ENCODE results near the gene ANKRD13D.
A peak's percentile ranks its signal among the peaks of the same experiment; 100 is the strongest.

ANKRD13D gene

DNA sequence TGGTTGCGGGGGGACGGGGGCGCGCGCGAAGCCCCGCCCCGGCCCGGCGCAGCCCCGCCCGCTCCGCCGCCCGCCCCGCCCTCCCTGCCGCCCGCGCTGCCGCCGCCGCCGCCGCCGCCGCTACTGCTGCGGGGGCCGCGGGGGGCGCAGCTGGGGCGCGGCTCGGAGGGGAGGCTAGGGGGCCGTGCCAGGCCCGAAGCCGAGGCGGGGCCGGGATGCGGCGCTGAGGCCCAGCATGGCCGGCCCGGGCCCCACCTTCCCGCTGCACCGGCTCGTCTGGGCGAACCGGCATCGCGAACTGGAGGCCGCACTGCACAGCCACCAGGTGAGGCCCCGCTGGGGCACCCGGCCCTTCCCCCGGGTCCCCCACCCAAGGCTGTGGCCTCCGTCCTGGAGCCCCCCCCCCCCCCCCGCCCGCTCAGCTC lies at the start of gene ANKRD13D:
Gene ANKRD13D (plus strand): TSS at position 78 of the 425 bp plus-strand sequence. CDS start 158 bp downstream, at position 236.
- H3K27ac Mint-ChIP-seq: peak within 1 kb of the TSS; percentile 95
- peaks cover 42% of the 10 kb centered on the region for H3K4me1 Mint-ChIP-seq (ENCODE audit: low read depth)
- peak within 1 kb of the TSS; percentile 85 for H3K4me3 Mint-ChIP-seq
- H3K9me3 Mint-ChIP-seq: peaks cover 3% of the 10 kb centered on the region
- H3K36me3 Mint-ChIP-seq (ENCODE audit: low read depth): peaks cover 37% of the 10 kb centered on the region
- H3K27me3 Mint-ChIP-seq (ENCODE audit: low read depth): no peaks in the 10 kb centered on the region

DNA sequence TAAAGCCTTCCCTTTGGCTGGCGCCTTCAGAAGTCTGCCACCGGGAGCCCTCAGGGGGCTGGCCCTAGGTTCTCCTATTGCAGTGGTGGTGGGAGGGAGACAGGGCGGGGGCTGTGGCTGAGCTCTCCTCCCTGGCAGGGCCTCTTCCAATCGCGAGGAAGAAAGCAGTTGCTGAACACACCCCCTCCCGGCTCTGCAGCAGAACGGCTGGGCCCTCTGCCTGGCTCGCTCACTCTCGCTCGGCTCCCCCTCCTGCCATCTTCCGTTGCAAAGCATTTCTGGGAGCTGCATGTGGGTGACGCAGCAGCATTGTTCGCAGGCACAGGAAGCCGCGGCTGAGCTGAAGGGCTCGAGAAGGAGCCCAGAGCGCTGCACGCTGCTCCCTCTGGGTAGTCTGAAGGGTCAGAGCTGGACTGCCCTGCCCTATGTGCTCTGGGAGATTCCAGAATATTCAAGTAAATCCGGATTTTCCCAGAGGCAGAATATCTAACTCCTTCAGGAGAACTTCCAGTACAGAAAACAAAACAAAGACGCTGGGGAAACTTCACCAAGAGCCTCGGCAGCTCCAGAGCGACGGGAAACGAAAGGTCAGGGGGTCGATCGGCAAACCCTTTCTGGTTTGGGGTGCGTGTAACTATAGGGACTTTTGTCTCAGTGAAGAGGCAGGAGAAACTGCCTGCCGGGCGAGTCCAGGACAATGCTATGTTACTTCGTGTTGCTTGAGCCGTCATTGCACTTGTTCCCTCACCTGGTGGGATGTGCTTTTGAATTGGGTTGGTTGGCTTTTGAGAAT lies 49.1 kb upstream of the ANKRD13D start:
- Mint-ChIP-seq H3K27ac (peak overlapping the region; percentile 99), H3K9me3 (no peaks in the 10 kb centered on the region), H3K36me3 (ENCODE audit: low read depth) (peaks cover 40% of the 10 kb centered on the region)

DNA sequence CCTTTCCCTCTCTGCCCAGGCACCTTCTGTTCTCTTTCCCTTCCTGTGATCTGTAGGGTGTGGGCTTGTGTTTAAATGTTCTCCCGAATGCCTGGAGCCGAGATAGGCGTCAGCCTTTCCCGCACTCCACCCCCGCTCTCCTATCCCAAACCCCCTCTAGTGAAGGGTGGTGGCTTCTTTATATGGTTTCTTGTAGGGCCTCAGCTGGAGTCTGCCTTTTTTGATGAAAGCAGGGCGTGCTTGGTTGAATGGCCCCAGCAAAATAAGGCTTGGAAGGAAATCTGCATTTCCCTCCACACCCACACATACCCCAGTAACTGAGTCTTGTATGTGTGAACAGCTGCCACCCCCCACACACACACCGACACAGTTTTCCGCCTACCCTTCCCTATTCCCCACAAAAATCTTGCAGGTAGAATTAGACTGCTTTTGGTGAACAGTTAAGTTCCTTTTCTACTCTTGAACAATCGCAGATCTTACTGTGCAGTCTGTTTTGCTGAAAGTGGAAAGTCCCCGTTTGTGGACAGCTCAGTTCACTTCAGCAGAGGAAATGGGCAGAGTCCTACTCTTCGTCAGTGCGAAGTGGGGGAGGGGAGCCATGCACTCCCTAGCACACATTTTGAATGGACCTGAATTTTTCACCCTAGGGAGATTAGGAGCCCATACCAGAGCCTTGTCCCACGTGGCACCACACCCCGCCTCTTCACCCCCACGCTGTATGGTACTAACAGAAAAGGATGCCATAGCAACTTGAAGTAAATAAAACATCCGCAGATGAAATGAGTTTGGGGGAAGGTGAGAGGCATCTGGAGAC lies 48.3 kb upstream of the ANKRD13D start:
- peak overlapping the region; percentile 98 for H3K4me3 Mint-ChIP-seq
- H3K27me3 Mint-ChIP-seq (ENCODE audit: low read depth): no peaks in the 10 kb centered on the region
- H3K4me1 Mint-ChIP-seq (ENCODE audit: low read depth): peaks cover 52% of the 10 kb centered on the region
- H3K9me3 Mint-ChIP-seq: no peaks in the 10 kb centered on the region
- H3K36me3 Mint-ChIP-seq (ENCODE audit: low read depth): peaks cover 47% of the 10 kb centered on the region
- H3K27ac Mint-ChIP-seq: peak overlapping the region; percentile 99

More for the DNA sequence above, 49.1 kb upstream of the ANKRD13D start:
- H3K4me1 Mint-ChIP-seq (ENCODE audit: low read depth): peaks cover 47% of the 10 kb centered on the region
- no peaks in the 10 kb centered on the region for H3K27me3 Mint-ChIP-seq (ENCODE audit: low read depth)
- H3K4me3 Mint-ChIP-seq: peak overlapping the region; percentile 98

GRCh38 chr11:67242548-67242947 lies 46.6 kb upstream of the ANKRD13D start:
- H3K4me1 Mint-ChIP-seq (ENCODE audit: low read depth): peaks cover 58% of the 10 kb centered on the region
- H3K27ac Mint-ChIP-seq: peak overlapping the region; percentile 53
- no peaks in the 10 kb centered on the region for H3K9me3 Mint-ChIP-seq
- no peaks in the 10 kb centered on the region for H3K27me3 Mint-ChIP-seq (ENCODE audit: low read depth)
- H3K36me3 Mint-ChIP-seq (ENCODE audit: low read depth): peaks cover 56% of the 10 kb centered on the region
- H3K4me3 Mint-ChIP-seq: peak overlapping the region; percentile 98

DNA sequence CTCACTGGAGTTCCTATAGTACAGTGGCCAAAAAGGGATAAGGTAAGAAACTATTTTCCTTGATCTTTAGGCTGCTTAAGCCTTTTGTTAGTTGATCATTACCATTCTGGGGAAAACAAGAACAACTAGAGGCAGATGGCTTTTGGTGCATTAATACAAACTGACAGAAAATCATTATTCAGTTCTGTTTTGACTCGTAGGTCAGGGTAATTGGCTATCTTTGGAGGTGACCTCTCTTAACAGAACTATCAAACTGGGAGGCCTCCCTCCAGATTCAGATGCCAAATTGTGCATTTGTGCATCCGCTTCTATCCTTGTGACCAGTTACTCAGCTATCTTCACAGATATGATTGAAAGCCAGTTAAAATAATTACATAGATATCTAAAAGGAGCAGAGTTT lies 46.1 kb upstream of the ANKRD13D start:
- peaks cover 59% of the 10 kb centered on the region for H3K36me3 Mint-ChIP-seq (ENCODE audit: low read depth)
- H3K27ac Mint-ChIP-seq: peak overlapping the region; percentile 3
- peak overlapping the region; percentile 98 for H3K4me3 Mint-ChIP-seq
- H3K4me1 Mint-ChIP-seq (ENCODE audit: low read depth): peaks cover 58% of the 10 kb centered on the region
- no peaks in the 10 kb centered on the region for H3K9me3 Mint-ChIP-seq
- H3K27me3 Mint-ChIP-seq (ENCODE audit: low read depth): no peaks in the 10 kb centered on the region

GRCh38 chr11:67245046-67245445 lies 44.1 kb upstream of the ANKRD13D start:
- Mint-ChIP-seq H3K27ac (no peak overlapping the region), H3K9me3 (no peaks in the 10 kb centered on the region), H3K36me3 (ENCODE audit: low read depth) (peaks cover 76% of the 10 kb centered on the region), H3K4me3 (no peak overlapping the region), H3K27me3 (ENCODE audit: low read depth) (no peaks in the 10 kb centered on the region), H3K4me1 (ENCODE audit: low read depth) (peaks cover 49% of the 10 kb centered on the region)

GRCh38 chr11:67247946-67248550 lies 41.1 kb upstream of the ANKRD13D start:
- Mint-ChIP-seq H3K9me3 (no peaks in the 10 kb centered on the region), H3K27me3 (ENCODE audit: low read depth) (no peaks in the 10 kb centered on the region), H3K4me3 (no peak overlapping the region), H3K36me3 (ENCODE audit: low read depth) (peaks cover 72% of the 10 kb centered on the region), H3K27ac (no peak overlapping the region), H3K4me1 (ENCODE audit: low read depth) (peaks cover 54% of the 10 kb centered on the region)

DNA sequence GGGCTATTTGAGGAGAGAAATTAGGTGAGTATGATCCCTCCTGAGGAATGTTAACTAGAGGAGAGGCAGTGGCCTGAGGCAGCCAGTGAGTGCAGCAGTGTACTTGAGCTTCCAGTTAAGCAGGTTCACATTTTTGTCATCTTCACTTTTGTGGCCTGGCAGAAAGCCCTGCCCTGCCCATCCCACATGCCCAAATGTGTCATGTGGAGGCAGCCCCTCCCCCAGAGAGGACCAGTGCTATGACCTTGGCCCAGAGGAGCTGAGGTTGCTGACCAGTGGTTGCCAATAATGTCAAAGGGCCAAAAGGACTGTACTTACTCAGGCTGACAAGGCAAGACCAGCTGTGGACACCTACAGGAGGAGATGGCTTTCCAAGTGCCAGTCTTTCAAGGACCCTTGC lies 40.5 kb upstream of the ANKRD13D start:
- no peaks in the 10 kb centered on the region for H3K27me3 Mint-ChIP-seq (ENCODE audit: low read depth)
- H3K4me1 Mint-ChIP-seq (ENCODE audit: low read depth): peaks cover 55% of the 10 kb centered on the region
- H3K9me3 Mint-ChIP-seq: no peaks in the 10 kb centered on the region
- H3K4me3 Mint-ChIP-seq: no peak overlapping the region
- H3K27ac Mint-ChIP-seq: no peak overlapping the region
- H3K36me3 Mint-ChIP-seq (ENCODE audit: low read depth): peaks cover 74% of the 10 kb centered on the region

DNA sequence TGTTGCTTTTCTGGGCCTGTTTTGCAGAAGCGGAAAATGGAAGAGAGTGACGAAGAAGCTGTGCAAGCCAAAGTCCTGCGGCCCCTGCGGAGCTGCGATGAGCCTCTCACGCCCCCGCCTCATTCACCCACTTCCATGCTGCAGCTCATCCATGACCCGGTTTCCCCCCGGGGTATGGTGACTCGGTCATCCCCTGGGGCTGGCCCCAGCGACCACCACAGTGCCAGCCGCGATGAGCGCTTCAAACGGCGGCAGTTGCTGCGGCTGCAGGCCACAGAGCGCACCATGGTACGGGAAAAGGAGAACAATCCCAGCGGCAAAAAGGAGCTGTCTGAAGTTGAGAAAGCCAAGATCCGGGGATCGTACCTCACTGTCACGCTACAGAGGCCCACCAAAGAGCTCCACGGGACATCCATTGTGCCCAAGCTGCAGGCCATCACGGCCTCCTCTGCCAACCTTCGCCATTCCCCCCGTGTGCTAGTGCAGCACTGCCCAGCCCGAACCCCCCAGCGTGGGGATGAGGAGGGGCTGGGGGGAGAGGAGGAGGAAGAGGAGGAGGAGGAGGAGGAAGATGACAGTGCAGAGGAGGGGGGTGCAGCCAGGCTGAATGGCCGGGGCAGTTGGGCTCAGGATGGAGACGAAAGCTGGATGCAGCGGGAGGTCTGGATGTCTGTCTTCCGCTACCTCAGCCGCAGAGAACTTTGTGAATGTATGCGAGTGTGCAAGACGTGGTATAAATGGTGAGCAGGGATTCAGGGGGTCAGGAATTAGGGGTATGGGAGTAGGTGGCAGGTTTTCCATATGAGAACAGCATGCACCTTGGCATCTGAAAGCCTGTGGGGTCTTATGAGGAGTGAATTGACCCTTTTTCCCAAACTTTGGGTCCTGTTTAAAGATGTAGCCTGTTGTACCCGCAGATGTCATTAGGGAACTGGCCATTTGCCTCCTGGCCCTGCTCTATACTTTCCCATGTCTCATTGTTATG lies 38.8 kb upstream of the ANKRD13D start:
- H3K9me3 Mint-ChIP-seq: no peaks in the 10 kb centered on the region
- no peaks in the 10 kb centered on the region for H3K27me3 Mint-ChIP-seq (ENCODE audit: low read depth)
- peaks cover 77% of the 10 kb centered on the region for H3K36me3 Mint-ChIP-seq (ENCODE audit: low read depth)

GRCh38 chr11:67251841-67252240 lies 37.3 kb upstream of the ANKRD13D start:
- H3K4me1 Mint-ChIP-seq (ENCODE audit: low read depth): peaks cover 43% of the 10 kb centered on the region
- H3K36me3 Mint-ChIP-seq (ENCODE audit: low read depth): peaks cover 74% of the 10 kb centered on the region
- H3K27me3 Mint-ChIP-seq (ENCODE audit: low read depth): no peaks in the 10 kb centered on the region

More for the DNA sequence above, 38.8 kb upstream of the ANKRD13D start:
- Mint-ChIP-seq H3K4me1 (ENCODE audit: low read depth) (peaks cover 53% of the 10 kb centered on the region), H3K4me3 (no peak overlapping the region), H3K27ac (no peak overlapping the region)

GRCh38 chr11:67252831-67253239 lies 36.3 kb upstream of the ANKRD13D start:
- H3K27ac Mint-ChIP-seq: peak overlapping the region; percentile 54
- H3K36me3 Mint-ChIP-seq (ENCODE audit: low read depth): peaks cover 77% of the 10 kb centered on the region
- H3K9me3 Mint-ChIP-seq: no peaks in the 10 kb centered on the region
- no peaks in the 10 kb centered on the region for H3K27me3 Mint-ChIP-seq (ENCODE audit: low read depth)
- no peak overlapping the region for H3K4me3 Mint-ChIP-seq
- peaks cover 43% of the 10 kb centered on the region for H3K4me1 Mint-ChIP-seq (ENCODE audit: low read depth)

More at GRCh38 chr11:67251841-67252240, 37.3 kb upstream of the ANKRD13D start:
- Mint-ChIP-seq H3K9me3 (no peaks in the 10 kb centered on the region), H3K4me3 (no peak overlapping the region), H3K27ac (no peak overlapping the region)

DNA sequence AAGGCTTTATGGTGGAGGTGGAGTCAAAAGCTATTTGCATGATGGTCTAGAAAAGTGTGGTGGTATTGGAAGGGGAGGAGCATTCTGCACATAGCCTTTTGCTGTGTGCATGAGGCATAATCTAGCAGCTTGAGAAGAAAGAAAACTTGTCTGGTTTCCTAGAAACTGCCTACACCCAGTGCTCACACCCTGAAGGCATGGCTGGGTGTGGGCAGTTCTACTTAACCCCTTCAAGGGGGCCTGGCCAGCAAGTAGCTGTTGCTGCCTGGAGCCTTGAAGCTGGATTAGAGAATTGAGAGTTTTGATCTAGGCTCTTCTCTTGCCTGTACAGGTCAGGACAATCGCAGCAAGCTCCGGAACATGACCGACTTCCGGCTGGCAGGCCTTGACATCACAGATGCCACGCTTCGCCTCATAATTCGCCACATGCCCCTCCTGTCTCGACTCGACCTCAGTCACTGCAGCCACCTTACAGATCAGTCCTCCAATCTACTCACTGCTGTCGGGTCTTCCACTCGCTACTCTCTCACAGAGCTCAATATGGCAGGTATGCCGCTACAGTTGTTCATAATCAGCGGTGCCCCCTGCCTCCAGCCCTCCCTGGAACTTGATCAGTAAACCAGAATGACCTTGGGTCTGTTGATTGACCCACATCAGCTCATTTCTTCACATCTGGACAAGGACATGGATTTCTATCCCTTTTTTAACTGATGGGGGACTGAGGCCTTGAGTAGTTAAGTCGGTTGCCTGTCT lies 35.1 kb upstream of the ANKRD13D start:
- Mint-ChIP-seq H3K4me3 (peak overlapping the region; percentile 5), H3K27me3 (ENCODE audit: low read depth) (no peaks in the 10 kb centered on the region), H3K36me3 (ENCODE audit: low read depth) (peaks cover 65% of the 10 kb centered on the region), H3K4me1 (ENCODE audit: low read depth) (peaks cover 43% of the 10 kb centered on the region), H3K9me3 (no peaks in the 10 kb centered on the region), H3K27ac (peak overlapping the region; percentile 45)

GRCh38 chr11:67254798-67255197 lies 34.3 kb upstream of the ANKRD13D start:
- Mint-ChIP-seq H3K27ac (no peak overlapping the region), H3K36me3 (ENCODE audit: low read depth) (peaks cover 57% of the 10 kb centered on the region), H3K9me3 (no peaks in the 10 kb centered on the region)

More at GRCh38 chr11:67254798-67255197, 34.3 kb upstream of the ANKRD13D start:
- Mint-ChIP-seq H3K27me3 (ENCODE audit: low read depth) (no peaks in the 10 kb centered on the region), H3K4me1 (ENCODE audit: low read depth) (peaks cover 43% of the 10 kb centered on the region), H3K4me3 (no peak overlapping the region)

Measured in T-helper 1 cell treated with Interleukin-12 subunit alpha and Interleukin-12 subunit beta and Interleukin-4 antibody, amounts not matched to agents 30 μg/mL and 1 μg/mL, for 36 hours (primary cell).